Skeletal muscle tissue (tissue), 4 donors: ENCODE data around the gene C19orf81. TPM values are rescaled to one million over a fixed set of nuclear protein-coding genes. Genes with fewer than 3 reads are reported as not detected.

ENCODE experiments used
- H3K27ac ChIP-seq: one replicate; pipeline ENCODE4 v1.7.0; 2013; ENCODE audit warnings: mild to moderate bottlenecking, low read depth, low read length, inconsistent platforms
- H3K27me3 ChIP-seq, 3 donors: one replicate each; pipeline ENCODE4 v1.7.0; 2013; ENCODE audit warnings: low read length in 3 of 3; ENCODE audit not compliant: control insufficient read depth in 3 of 3, insufficient read depth in 3 of 3
- H3K36me3 ChIP-seq, 3 donors: one replicate each; pipeline ENCODE4 v1.7.0; 2013; ENCODE audit warnings: low read length in 3 of 3; ENCODE audit not compliant: control insufficient read depth in 3 of 3, insufficient read depth in 3 of 3
- H3K4me1 ChIP-seq, 3 donors: one replicate each; pipeline ENCODE4 v1.7.0; 2013; ENCODE audit warnings: low read length in 3 of 3, mild to moderate bottlenecking in 3 of 3; ENCODE audit not compliant: control insufficient read depth in 3 of 3, insufficient read depth in 3 of 3
- H3K4me3 ChIP-seq, 3 donors: one replicate each; pipeline ENCODE4 v1.7.0; 2013; ENCODE audit warnings: low read length in 3 of 3
- H3K9ac ChIP-seq, 3 donors: one replicate each; pipeline ENCODE4 v1.7.0; 2013; ENCODE audit warnings: low read length in 3 of 3, mild to moderate bottlenecking in 3 of 3, moderate library complexity in 2 of 3, low read depth in 1 of 3
- H3K9me3 ChIP-seq, 3 donors: one replicate each; pipeline ENCODE4 v1.7.0; 2013; ENCODE audit warnings: low read length in 3 of 3; ENCODE audit not compliant: control insufficient read depth in 3 of 3
- total RNA-seq: library from RNA; depleted of rRNA; stranded (reverse); fragments of >200 nt; gene quantifications from one replicate; pipeline ENCODE4 v1.2.3, GENCODE V29; 2014
- donor health status: Osteomylitis.

Gene C19orf81
- total RNA-seq, 1 donor from 2014 or later: not detected

GRCh38 chr19:50628551-50628950 is 20.7 kb upstream of the C19orf81 start:
- Histone ChIP-seq H3K27me3 (peaks cover 0 to 8% (median 5%) of the 10 kb centered on the region in 3 donors), H3K27ac (no peak overlapping the region)

DNA sequence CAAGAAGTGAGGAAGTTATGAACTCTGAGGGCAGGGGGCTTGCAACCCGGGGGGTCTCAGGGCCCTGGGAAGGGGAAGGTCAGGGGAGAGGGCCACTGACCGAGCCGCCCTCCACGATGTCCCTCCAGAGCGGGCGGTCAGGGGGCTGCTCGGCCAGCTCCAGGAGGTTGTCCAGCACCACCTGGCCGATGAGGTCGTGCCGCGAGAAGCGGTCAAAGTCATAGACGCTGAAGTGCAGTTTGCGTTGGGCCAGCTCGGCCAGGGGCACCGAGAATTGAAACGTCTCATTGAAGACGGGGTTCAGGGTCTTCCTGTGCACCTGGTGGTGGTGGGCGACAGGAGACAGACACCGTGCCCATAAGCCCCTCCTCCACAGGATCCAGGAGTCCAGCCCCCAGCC is 20.1 kb upstream of the C19orf81 start:
- no peak overlapping the region for H3K27ac ChIP-seq
- no peaks in the 10 kb centered on the region for H3K36me3 ChIP-seq
- peaks cover 0 to 9% (median 5%) of the 10 kb centered on the region in 3 donors for H3K27me3 ChIP-seq
- H3K4me3 ChIP-seq: no peak overlapping the region
- H3K9me3 ChIP-seq: peaks cover 0 to 10% (median 9%) of the 10 kb centered on the region in 3 donors
- H3K9ac ChIP-seq: no peak overlapping the region
- no peaks in the 10 kb centered on the region for H3K4me1 ChIP-seq

More at GRCh38 chr19:50628551-50628950, 20.7 kb upstream of the C19orf81 start:
- H3K9me3 ChIP-seq: peaks cover 0 to 6% (median 3%) of the 10 kb centered on the region in 3 donors
- H3K4me1 ChIP-seq: no peaks in the 10 kb centered on the region
- H3K4me3 ChIP-seq: no peak overlapping the region
- no peak overlapping the region for H3K9ac ChIP-seq
- H3K36me3 ChIP-seq: no peaks in the 10 kb centered on the region

DNA sequence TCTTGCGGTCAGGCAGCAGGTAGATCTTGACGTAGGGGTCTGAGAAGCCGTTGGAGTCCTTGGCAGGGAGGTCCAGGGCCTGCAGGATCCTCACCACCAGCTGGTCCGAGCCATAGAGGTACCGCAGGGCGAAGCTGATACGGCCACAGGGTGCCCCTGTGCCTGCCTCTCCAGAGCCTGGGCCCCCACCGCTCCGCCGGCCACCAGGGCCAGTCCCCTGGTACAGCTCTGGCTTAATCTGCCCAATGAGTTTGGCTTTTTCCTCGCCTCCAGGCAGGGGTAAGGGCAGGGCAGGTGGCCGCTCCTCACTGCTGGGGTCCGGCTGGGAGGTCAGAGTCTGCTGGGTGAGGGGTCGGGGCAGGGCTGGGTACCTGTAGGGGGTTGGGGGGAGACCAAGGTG is 19.4 kb upstream of the C19orf81 start:
- Histone ChIP-seq H3K27ac (no peak overlapping the region), H3K9ac (no peak overlapping the region), H3K4me1 (no peaks in the 10 kb centered on the region), H3K9me3 (peaks cover 0 to 14% (median 11%) of the 10 kb centered on the region in 3 donors), H3K27me3 (peaks cover 0 to 10% (median 5%) of the 10 kb centered on the region in 3 donors), H3K4me3 (no peak overlapping the region), H3K36me3 (no peaks in the 10 kb centered on the region)

DNA sequence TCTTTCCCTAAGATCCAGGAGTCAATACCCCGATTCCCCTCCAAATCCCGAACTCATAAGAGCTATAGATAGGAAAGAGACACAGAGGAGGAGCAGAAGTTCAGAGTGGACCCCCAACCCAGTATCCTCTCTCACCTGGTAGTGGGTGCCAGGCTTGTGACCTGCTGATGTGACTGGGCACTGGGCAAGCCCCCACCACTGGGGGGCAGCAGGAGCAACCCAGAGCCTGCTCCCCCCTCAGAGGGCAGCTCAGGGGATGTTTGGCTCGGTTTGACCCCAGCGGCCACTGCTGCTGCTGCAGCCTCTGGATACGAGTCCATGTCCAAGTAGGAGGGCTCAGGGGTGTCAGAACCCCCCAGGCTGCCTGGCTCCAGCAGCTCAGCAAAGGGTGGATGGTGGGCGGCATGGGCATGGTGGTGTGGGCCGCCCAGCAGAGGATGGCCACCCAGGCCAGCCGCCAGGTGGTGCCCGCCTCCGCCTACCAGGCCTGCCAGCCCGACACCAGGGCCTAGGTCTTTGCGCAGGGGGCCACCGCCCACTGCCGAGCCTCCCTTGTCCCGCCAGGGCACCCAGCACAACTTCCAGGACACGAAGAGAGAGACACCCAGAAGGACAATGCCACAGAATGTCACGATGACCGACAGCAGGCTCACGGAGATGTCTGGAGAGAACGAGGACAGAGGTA is 17.0 kb upstream of the C19orf81 start:
- Histone ChIP-seq H3K4me3 (no peak overlapping the region), H3K9ac (no peak overlapping the region), H3K4me1 (no peaks in the 10 kb centered on the region), H3K9me3 (peaks cover 0 to 14% (median 11%) of the 10 kb centered on the region in 3 donors), H3K27ac (no peak overlapping the region), H3K27me3 (peaks cover 11 to 21% (median 12%) of the 10 kb centered on the region in 3 donors), H3K36me3 (no peaks in the 10 kb centered on the region)

GRCh38 chr19:50633359-50633758 is 15.9 kb upstream of the C19orf81 start:
- Histone ChIP-seq H3K4me1 (no peaks in the 10 kb centered on the region), H3K36me3 (no peaks in the 10 kb centered on the region), H3K27me3 (peaks cover 22 to 31% (median 23%) of the 10 kb centered on the region in 3 donors), H3K9ac (no peak overlapping the region), H3K9me3 (peaks cover 0 to 14% (median 11%) of the 10 kb centered on the region in 3 donors), H3K4me3 (no peak overlapping the region), H3K27ac (no peak overlapping the region)

DNA sequence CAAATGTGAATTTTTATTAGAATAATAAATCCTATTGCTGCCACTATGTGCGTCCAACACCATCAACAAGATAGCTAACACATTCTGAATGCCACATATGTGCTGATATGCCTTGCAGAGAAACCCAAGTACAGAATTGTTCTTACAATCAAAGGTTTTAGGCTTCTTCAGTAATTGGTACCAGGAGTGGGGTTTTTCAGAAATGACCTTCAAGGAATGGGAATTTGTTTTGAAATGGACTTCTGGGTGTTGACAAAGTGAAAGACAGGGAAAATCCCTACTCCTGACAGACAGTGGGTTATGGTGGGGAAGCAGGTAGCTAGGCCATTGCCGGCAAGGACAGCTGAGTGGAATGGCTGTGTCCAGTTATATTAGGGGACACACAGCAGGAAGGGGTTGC is 15.3 kb upstream of the C19orf81 start:
- H3K9ac ChIP-seq: no peak overlapping the region
- H3K27ac ChIP-seq: no peak overlapping the region
- no peaks in the 10 kb centered on the region for H3K36me3 ChIP-seq
- H3K4me1 ChIP-seq: no peaks in the 10 kb centered on the region
- H3K27me3 ChIP-seq: peaks cover 28 to 37% (median 29%) of the 10 kb centered on the region in 3 donors
- H3K9me3 ChIP-seq: peaks cover 0 to 14% (median 11%) of the 10 kb centered on the region in 3 donors
- no peak overlapping the region for H3K4me3 ChIP-seq

DNA sequence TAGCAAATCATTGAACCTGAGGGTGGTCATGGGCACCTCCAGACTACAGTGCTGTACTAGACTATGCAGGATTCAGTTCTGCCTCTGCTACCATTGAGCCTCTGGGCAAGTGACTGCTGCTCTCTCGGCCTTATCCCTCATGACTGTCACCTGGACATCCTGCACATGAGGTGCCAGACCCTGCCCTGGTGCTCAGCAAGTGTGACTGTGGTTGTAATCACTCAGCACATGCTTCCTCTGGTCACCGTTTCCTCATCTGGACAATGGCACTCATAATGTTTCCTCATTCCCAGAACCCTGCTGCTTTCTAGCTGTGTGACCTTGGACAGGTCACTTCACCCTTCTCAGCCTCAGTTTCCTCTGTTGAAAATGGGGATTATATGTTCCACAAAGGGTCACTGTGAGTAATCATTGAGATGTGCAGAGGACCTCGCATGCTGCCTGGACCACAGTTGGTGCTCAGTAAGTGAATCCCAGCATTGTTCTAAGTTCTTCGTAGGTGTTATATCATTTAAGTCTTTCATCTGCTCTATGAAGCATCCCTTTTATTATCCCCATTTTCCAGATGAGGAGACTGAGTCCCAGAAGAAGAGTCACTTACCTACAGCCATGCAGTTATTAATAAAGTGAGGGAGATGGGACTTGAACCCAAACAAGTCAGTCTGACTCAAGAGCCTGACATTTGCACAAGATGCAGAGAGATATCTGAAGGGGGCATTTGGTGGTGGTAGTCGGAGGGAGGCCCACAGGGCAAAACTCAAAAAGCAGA is 12.7 kb upstream of the C19orf81 start:
- peaks cover 0 to 14% (median 11%) of the 10 kb centered on the region in 3 donors for H3K9me3 ChIP-seq
- no peaks in the 10 kb centered on the region for H3K36me3 ChIP-seq
- H3K27ac ChIP-seq: no peak overlapping the region
- H3K27me3 ChIP-seq: peaks cover 32 to 48% (median 37%) of the 10 kb centered on the region in 3 donors
- H3K4me1 ChIP-seq: peaks cover 0 to 2% (median 0%) of the 10 kb centered on the region in 3 donors
- H3K4me3 ChIP-seq: no peak overlapping the region
- H3K9ac ChIP-seq: no peak overlapping the region

DNA sequence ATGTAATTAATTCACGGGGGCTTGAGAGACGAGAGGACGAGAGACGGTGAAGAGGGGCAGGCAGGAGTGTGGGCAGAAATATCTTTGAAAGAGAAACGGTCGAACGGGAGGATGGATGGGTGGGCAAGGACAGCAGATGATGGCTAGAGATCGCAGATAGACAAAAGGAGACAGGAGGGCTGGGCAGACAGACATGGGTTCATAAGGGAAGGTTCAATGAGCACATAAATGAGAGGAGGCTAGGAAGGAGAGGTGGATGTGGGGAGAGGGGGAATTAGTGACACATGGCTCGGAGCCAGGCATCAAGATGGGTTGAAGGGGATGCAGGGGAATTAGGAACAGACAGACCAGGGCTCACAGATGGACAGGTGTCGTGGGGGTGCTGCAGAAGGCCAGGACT is 10.6 kb upstream of the C19orf81 start:
- no peak overlapping the region for H3K27ac ChIP-seq
- H3K36me3 ChIP-seq: no peaks in the 10 kb centered on the region
- peaks cover 0 to 2% (median 0%) of the 10 kb centered on the region in 3 donors for H3K4me1 ChIP-seq
- peaks cover 35 to 43% (median 37%) of the 10 kb centered on the region in 3 donors for H3K27me3 ChIP-seq
- peaks cover 0 to 11% (median 5%) of the 10 kb centered on the region in 3 donors for H3K9me3 ChIP-seq
- no peak overlapping the region for H3K4me3 ChIP-seq
- H3K9ac ChIP-seq: no peak overlapping the region

DNA sequence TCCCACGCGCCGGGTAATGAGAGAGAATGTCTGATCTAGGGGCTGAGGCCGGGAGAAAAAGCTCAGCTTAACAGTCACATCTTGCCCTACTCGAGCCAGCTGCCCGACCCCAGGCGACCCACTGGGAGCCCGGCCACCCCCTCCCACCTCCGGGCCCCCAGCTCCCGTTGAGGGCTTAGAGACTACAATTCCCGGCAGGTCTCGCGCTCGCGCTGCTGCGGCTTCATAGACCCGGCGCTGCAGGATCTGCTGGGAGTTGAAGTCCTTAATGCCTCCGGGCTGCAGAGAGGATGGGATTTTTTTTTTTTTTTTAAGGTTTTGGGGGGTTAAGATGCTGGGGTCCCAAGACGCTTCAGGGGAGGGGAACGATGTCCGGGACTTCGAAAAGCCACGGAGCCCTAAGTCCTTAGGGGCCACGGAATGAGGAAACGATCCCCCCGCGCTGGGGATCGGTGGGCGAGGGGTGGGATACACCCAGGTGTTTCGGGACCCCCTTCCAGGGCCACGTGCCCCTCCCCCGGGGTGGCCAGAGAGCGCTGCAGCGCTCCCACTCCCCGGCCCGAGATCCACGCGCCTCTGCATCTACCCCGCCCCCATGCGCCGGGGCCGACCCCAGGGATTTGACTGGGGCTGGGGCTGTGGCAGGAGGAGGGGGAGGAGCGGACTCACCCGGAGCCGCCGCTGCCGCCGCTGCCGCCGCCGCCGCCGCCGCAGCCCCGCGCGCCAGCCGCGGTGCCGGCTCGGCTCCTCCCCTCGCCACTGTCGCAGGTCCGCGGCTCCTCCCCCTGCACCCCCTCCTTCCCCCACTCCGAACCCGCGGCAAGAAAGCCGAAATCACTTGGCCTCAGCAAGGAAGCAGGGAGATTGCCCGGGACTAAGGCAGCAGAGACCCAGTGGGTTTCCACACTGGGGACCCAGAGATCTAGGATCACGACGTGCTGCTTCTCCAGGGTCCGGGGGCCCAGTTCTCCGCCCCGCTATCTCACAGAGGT is 9.8 kb upstream of the C19orf81 start, which contains the start of gene SYT3:
SYT3 (minus strand) TSS at position 761 of the 992 bp plus-strand sequence. CDS start 2,470 bp downstream, outside the sequence.
- H3K4me3 ChIP-seq: no peak within 1 kb of the TSS
- no peak within 1 kb of the TSS for H3K9ac ChIP-seq
- peaks cover 35 to 46% (median 43%) of the 10 kb centered on the region in 3 donors for H3K27me3 ChIP-seq

More for the DNA sequence above, 9.8 kb upstream of the C19orf81 start, which contains the start of gene SYT3:
- peaks cover 0 to 2% (median 0%) of the 10 kb centered on the region in 3 donors for H3K4me1 ChIP-seq
- H3K27ac ChIP-seq: no peak within 1 kb of the TSS
- no peaks in the 10 kb centered on the region for H3K36me3 ChIP-seq
- H3K9me3 ChIP-seq: peaks cover 0 to 3% (median 0%) of the 10 kb centered on the region in 3 donors
